HCT116 (cell line): ENCODE measurements around the gene TMEM269. TPM values are rescaled to one million over a fixed set of nuclear protein-coding genes. Genes with fewer than 3 reads are reported as not detected.

Source experiments
- ATAC-seq: fragments of 200-7000 bp; cut with Tn5 transposase; 2 replicates; pipeline ENCODE4 v1.9.1; 2020; ENCODE audit warnings: mild to moderate bottlenecking, moderate library complexity
- BruUV-seq: library from RNA; stranded (reverse); fragments of 400-500 nt; replicated peaks from 2 replicates; lab custom pipeline; 2021; lab: Mats Ljungman, UMichigan
- CTCF ChIA-PET: fragments of 300-600 bp; sonication (Branson Sonifier 250); formaldehyde crosslinking; loops from one replicate; lab custom pipeline; 2021; ENCODE audit warnings: antibody characterized with exemption; lab: Charles Lee
- POLR2A ChIA-PET: fragments of 300-600, 350-600 bp; sonication (Branson Sonifier 250); formaldehyde crosslinking; loops from one replicate; lab custom pipeline; 2021; ENCODE audit warnings: antibody characterized with exemption; lab: Charles Lee
- RAD21 ChIA-PET, 2 experiments: fragments of 300-600 bp; sonication (Branson Sonifier 250); formaldehyde crosslinking; loops; one replicate each; lab custom pipeline; 2023; ENCODE audit warnings: low total read pairs in 2 of 2; ENCODE audit not compliant: uncharacterized antibody in 2 of 2, unreplicated experiment in 2 of 2, low non-redundant PET in 1 of 2; lab: Charles Lee
- DNase-seq: peaks from one replicate; pipeline ENCODE4 v3.0.0-alpha.2; 2010; ENCODE audit warnings: low read depth, low spot score
- H2AFZ ChIP-seq: fragments of 200-600 bp; shearing (Covaris generic), sonication (generic); 2 replicates; pipeline ENCODE4 v1.6.1; 2017; ENCODE audit warnings: low read depth, mixed run types, mixed read lengths, antibody characterized with exemption, low read length; ENCODE audit not compliant: poor library complexity, severe bottlenecking
- H3K27ac ChIP-seq: 2 replicates; pipeline ENCODE4 v1.5.1; 2012; ENCODE audit warnings: low read depth, low read length
- H3K27me3 ChIP-seq: fragments of 200-600 bp; sonication (generic); 2 replicates; pipeline ENCODE4 v1.6.1; 2016; ENCODE audit warnings: mixed run types, low read length, mixed read lengths; ENCODE audit not compliant: insufficient read depth
- H3K36me3 ChIP-seq, 2 experiments: fragments of 200-500 bp in 1 of 2; fragments of 200-600 bp in 1 of 2; sonication (Bioruptor generic) in 1 of 2; sonication (generic) in 1 of 2; 2 replicates each; pipeline versions ENCODE4 v1.5.1 to v1.6.1; 2014 to 2016; ENCODE audit warnings: low read length in 2 of 2, inconsistent platforms in 1 of 2, mixed read lengths in 1 of 2, mixed run types in 1 of 2; ENCODE audit not compliant: insufficient read depth in 2 of 2, control insufficient read depth in 1 of 2
- H3K4me1 ChIP-seq, 2 experiments: fragments of 200-600 bp in 1 of 2; sonication (generic) in 1 of 2; 2 replicates each; pipeline versions ENCODE4 v1.5.1 to v1.6.1; 2012 to 2017; ENCODE audit warnings: low read length in 2 of 2, inconsistent platforms in 1 of 2, mild to moderate bottlenecking in 1 of 2, mixed read lengths in 1 of 2, mixed run types in 1 of 2, moderate library complexity in 1 of 2; ENCODE audit not compliant: insufficient read depth in 2 of 2, control insufficient read depth in 1 of 2
- H3K4me2 ChIP-seq: fragments of 200-600 bp; sonication (generic); 2 replicates; pipeline ENCODE4 v1.6.1; 2017; ENCODE audit warnings: mixed run types, low read length, mixed read lengths
- H3K4me3 ChIP-seq, 2 experiments: fragments of 200-600 bp in 1 of 2; sonication (generic) in 1 of 2; replicated peaks in 1 of 2; 2 replicates each; pipeline ENCODE4 v1.5.1; 2011 to 2016; ENCODE audit warnings: low read length in 2 of 2, control low read depth in 1 of 2, low read depth in 1 of 2, mild to moderate bottlenecking in 1 of 2, mixed read lengths in 1 of 2, mixed run types in 1 of 2
- H3K79me2 ChIP-seq: fragments of 200-600 bp; sonication (generic); 2 replicates; pipeline ENCODE4 v1.6.1; 2017; ENCODE audit warnings: mild to moderate bottlenecking, mixed run types, low read length, moderate library complexity, mixed read lengths; ENCODE audit not compliant: insufficient read depth
- H3K9ac ChIP-seq: fragments of 200-600 bp; sonication (generic); 2 replicates; pipeline ENCODE4 v1.6.1; 2016; ENCODE audit warnings: low read length, mixed read lengths
- H3K9me2 ChIP-seq: fragments of 200-600 bp; sonication (generic), shearing (Covaris generic); 2 replicates; pipeline ENCODE4 v1.6.1; 2017; ENCODE audit warnings: mixed run types, mild to moderate bottlenecking, moderate library complexity; ENCODE audit not compliant: insufficient read depth
- H3K9me3 ChIP-seq, 2 experiments: fragments of 200-500 bp in 1 of 2; fragments of 200-600 bp in 1 of 2; sonication (Bioruptor generic) in 1 of 2; sonication (generic) in 1 of 2; 2 replicates each; pipeline ENCODE4 v1.6.1; 2014 to 2017; ENCODE audit warnings: low read length in 2 of 2, mixed read lengths in 2 of 2, inconsistent platforms in 1 of 2, low read depth in 1 of 2, mild to moderate bottlenecking in 1 of 2, mixed run types in 1 of 2, moderate library complexity in 1 of 2; ENCODE audit not compliant: control insufficient read depth in 1 of 2, insufficient read depth in 1 of 2
- H4K20me1 ChIP-seq: fragments of 200-600 bp; sonication (generic), shearing (Covaris generic); 2 replicates; pipeline ENCODE4 v1.6.1; 2017; ENCODE audit warnings: mixed run types, mild to moderate bottlenecking, moderate library complexity; ENCODE audit not compliant: insufficient read depth
- CBX3 ChIP-seq: IDR thresholded peaks from 2 replicates; pipeline ENCODE4 v1.6.1; 2012; ENCODE audit warnings: low read depth
- CEBPB ChIP-seq: IDR thresholded peaks from 2 replicates; pipeline ENCODE4 v1.6.1; 2012; ENCODE audit warnings: low read depth
- EGR1 ChIP-seq: IDR thresholded peaks from 2 replicates; pipeline ENCODE4 v1.6.1; 2012; ENCODE audit warnings: low read depth
- EZH2 ChIP-seq: fragments of 200-600 bp; sonication (generic); IDR thresholded peaks from 2 replicates; pipeline ENCODE4 v1.6.1; 2017; ENCODE audit warnings: antibody characterized with exemption, mixed run types
- FOSL1 ChIP-seq: IDR thresholded peaks from 2 replicates; pipeline ENCODE4 v1.6.1; 2012; ENCODE audit warnings: low read depth
- POLR2A ChIP-seq: IDR thresholded peaks from 2 replicates; pipeline ENCODE4 v1.7.0; 2011; ENCODE audit warnings: borderline replicate concordance; ENCODE audit not compliant: insufficient read depth, insufficient read length; ENCODE audit errors: extremely low read depth
- POLR2AphosphoS5 ChIP-seq: IDR thresholded peaks from 2 replicates; pipeline ENCODE4 v1.6.1; 2011; ENCODE audit warnings: mild to moderate bottlenecking, low read depth, low read length, moderate library complexity
- RAD21 ChIP-seq: IDR thresholded peaks from 2 replicates; pipeline ENCODE4 v1.6.1; 2012; ENCODE audit warnings: low read depth, mild to moderate bottlenecking
- SP1 ChIP-seq: IDR thresholded peaks from 2 replicates; pipeline ENCODE4 v1.6.1; 2012; ENCODE audit warnings: low read depth
- SRF ChIP-seq: IDR thresholded peaks from 2 replicates; pipeline ENCODE4 v1.6.1; 2012; ENCODE audit warnings: low read depth
- TCF7L2 ChIP-seq: IDR thresholded peaks from 2 replicates; pipeline ENCODE4 v1.7.0; 2011; ENCODE audit warnings: borderline replicate concordance, inconsistent platforms; ENCODE audit not compliant: insufficient read depth, insufficient read length; ENCODE audit errors: extremely low read depth
- YY1 ChIP-seq: IDR thresholded peaks from 2 replicates; pipeline ENCODE4 v1.6.1; 2011; ENCODE audit warnings: low read length, low read depth, moderate library complexity, mild to moderate bottlenecking; ENCODE audit not compliant: insufficient replicate concordance; ENCODE audit errors: extremely low read depth
- ZFX ChIP-seq: fragments of 450-650 bp; IDR thresholded peaks from 2 replicates; pipeline ENCODE4 v1.6.1; 2017
- intact Hi-C: fragments of 100-400 bp; cut with micrococcal nuclease; formaldehyde crosslinking; loops from 2 replicates; pipeline ENCODE4 v1.10.0; 2022
- total RNA-seq: library from RNA; stranded (reverse); gene quantifications from one replicate; pipeline ENCODE4 v1.2.1, GENCODE V29; 2021; ENCODE audit not compliant: unreplicated experiment
- TF ChIP-seq, protein P1 (sequence below): IDR thresholded peaks from 2 replicates; pipeline ENCODE4 v1.6.1; 2011; ENCODE audit warnings: mild to moderate bottlenecking, low read length, moderate library complexity; ENCODE audit not compliant: insufficient replicate concordance; ENCODE audit errors: extremely low read depth
- TF ChIP-seq, protein P2 (sequence below), 3 experiments: fragments of 200-600 bp in 1 of 3; sonication (generic) in 1 of 3; IDR thresholded peaks in 2 of 3; conservative IDR thresholded peaks in 1 of 3; 2 replicates each; pipeline ENCODE4 v1.5.1; 2012 to 2017; ENCODE audit warnings: low read depth in 2 of 3, low read length in 2 of 3, antibody characterized with exemption in 1 of 3, borderline replicate concordance in 1 of 3, control low read depth in 1 of 3, mild to moderate bottlenecking in 1 of 3, mixed read lengths in 1 of 3, mixed run types in 1 of 3, moderate library complexity in 1 of 3; ENCODE audit not compliant: insufficient read depth in 1 of 3

The TMEM269 gene
- total RNA-seq, 1 experiment from 2014 or later, result 0.34 TPM

DNA sequence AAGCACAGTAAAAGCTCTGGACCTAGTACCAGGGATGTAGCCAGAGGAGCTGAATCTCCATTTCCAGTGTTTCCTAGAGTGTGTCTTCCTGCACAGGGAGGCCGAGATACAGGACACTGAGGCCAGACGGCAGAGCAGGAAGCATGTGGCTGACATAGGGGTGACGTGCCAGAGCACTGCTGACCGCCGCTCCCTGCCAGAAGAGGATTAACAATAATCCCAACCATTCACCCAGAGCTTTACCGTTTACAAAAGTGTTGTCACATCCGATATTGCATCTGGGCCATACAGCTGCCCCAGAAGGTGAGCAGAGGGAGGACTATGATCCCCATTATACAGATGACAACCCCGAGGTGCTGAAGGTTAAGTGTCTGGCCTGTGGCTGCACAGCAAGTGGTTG lies 38.9 kb upstream of the TMEM269 start (continued):
- TF ChIP-seq, protein P1, sequence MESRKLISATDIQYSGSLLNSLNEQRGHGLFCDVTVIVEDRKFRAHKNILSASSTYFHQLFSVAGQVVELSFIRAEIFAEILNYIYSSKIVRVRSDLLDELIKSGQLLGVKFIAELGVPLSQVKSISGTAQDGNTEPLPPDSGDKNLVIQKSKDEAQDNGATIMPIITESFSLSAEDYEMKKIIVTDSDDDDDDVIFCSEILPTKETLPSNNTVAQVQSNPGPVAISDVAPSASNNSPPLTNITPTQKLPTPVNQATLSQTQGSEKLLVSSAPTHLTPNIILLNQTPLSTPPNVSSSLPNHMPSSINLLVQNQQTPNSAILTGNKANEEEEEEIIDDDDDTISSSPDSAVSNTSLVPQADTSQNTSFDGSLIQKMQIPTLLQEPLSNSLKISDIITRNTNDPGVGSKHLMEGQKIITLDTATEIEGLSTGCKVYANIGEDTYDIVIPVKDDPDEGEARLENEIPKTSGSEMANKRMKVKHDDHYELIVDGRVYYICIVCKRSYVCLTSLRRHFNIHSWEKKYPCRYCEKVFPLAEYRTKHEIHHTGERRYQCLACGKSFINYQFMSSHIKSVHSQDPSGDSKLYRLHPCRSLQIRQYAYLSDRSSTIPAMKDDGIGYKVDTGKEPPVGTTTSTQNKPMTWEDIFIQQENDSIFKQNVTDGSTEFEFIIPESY, result no peak
- TF ChIP-seq SP1, result no peak
- TF ChIP-seq, all 23 proteins: peak for 0

DNA sequence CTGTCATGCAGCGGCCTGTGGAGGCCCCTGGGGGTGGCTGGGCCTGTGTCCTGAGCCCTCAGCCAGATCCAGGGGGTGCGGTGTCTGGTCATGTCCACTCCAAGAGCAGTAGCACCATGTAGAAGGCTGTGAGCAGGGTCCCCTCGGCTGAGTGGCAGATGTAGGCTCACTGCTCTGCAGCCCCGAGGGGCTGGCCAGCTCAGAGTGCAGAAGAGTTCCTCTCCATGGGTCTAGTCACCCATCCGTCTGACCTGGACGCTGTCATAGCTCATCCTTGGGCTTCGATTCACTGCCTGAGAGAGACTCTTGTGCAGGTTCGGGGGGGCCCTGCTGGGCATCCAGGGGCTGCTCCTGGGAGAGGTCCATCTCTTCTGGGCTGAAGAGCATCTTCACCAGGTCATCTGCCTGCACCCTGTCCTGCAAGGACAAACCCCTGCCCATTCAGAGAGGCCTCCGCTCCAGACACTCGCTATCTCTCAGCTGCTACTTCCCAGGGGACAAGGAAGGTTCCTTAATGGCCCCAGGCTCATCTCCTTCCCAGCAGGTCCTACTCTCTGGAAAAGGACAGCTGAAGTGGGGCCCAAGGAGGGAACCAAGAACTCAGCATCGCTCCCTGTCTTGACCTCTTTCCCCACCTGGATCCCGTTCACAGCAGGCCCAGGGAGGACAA lies 38.2 kb upstream of the TMEM269 start:
- no peak for ATAC-seq
- no peak overlapping the region for H2AFZ ChIP-seq
- no peaks in the 10 kb centered on the region for H3K79me2 ChIP-seq
- no peaks in the 10 kb centered on the region for H3K9me3 ChIP-seq
- ChIA-PET POLR2A (no interaction called here), CTCF (interaction anchor here (1.6 to 2.8 kb wide), 2 partner anchors 11 to 168 kb away, joined by 8 to 12 read pairs; no protein-coding TSS in a partner anchor), RAD21 (no interaction called here)
- intact Hi-C loops, result loop anchor here (2.0 kb wide), 1 partner anchor 168 kb away; no protein-coding TSS in a partner anchor
- no peak overlapping the region for H3K4me2 ChIP-seq
- DNase-seq, result no peak
- no peaks in the 10 kb centered on the region for H3K27me3 ChIP-seq
- H3K4me1 ChIP-seq, result no peaks in the 10 kb centered on the region
- no peak overlapping the region for H3K4me3 ChIP-seq
- H3K9me2 ChIP-seq, result no peaks in the 10 kb centered on the region
- no peak overlapping the region for H3K27ac ChIP-seq
- no TSS peak for BruUV-seq
- H4K20me1 ChIP-seq, result no peaks in the 10 kb centered on the region
- peaks cover 0 to 8% of the 10 kb centered on the region in 2 experiments; a peak in 1 of 4 replicates for H3K36me3 ChIP-seq
- no peak overlapping the region for H3K9ac ChIP-seq
- TF ChIP-seq EZH2 (no peak), YY1 (no peak), CBX3 (no peak), CEBPB (no peak), ZFX (no peak), POLR2AphosphoS5 (no peak), SRF (no peak), FOSL1 (no peak), EGR1 (no peak), TCF7L2 (no peak), RAD21 (no peak), SP1 (no peak), POLR2A (no peak)
- TF ChIP-seq, protein P2, sequence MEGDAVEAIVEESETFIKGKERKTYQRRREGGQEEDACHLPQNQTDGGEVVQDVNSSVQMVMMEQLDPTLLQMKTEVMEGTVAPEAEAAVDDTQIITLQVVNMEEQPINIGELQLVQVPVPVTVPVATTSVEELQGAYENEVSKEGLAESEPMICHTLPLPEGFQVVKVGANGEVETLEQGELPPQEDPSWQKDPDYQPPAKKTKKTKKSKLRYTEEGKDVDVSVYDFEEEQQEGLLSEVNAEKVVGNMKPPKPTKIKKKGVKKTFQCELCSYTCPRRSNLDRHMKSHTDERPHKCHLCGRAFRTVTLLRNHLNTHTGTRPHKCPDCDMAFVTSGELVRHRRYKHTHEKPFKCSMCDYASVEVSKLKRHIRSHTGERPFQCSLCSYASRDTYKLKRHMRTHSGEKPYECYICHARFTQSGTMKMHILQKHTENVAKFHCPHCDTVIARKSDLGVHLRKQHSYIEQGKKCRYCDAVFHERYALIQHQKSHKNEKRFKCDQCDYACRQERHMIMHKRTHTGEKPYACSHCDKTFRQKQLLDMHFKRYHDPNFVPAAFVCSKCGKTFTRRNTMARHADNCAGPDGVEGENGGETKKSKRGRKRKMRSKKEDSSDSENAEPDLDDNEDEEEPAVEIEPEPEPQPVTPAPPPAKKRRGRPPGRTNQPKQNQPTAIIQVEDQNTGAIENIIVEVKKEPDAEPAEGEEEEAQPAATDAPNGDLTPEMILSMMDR (IDR thresholded peaks at IDR 0.05 in 2 of 3, conservative IDR thresholded peaks at IDR 0.05 in 1 of 3; ENCODE audit: borderline replicate concordance in 1 of 3, insufficient read depth in 1 of 3, low read depth in 2 of 3, low read length in 2 of 3), result no peak
- TF ChIP-seq, protein P1, result no peak
